ENCODE measurements around the gene ENKUR.

DNA sequence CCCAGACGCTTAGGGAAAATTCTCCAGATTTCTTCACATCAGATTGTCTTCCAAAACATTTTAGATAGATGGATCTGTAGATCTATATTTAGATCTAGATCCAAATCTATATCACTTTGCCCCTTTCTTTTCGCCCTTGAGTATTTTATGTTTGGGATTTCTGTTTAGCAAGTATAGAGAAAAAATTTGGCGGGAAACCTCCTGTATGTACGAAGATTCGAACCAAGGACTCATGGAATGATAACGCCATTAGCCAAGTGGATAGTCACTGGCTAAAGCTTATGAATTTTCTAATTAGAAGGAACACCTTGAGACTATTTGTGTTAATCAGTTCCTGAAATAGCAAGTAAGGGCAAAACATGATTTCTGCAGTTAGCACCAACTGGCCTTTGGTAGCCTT is 1.7 kb upstream of the ENKUR start:
- TF ChIP-seq, protein P1, sequence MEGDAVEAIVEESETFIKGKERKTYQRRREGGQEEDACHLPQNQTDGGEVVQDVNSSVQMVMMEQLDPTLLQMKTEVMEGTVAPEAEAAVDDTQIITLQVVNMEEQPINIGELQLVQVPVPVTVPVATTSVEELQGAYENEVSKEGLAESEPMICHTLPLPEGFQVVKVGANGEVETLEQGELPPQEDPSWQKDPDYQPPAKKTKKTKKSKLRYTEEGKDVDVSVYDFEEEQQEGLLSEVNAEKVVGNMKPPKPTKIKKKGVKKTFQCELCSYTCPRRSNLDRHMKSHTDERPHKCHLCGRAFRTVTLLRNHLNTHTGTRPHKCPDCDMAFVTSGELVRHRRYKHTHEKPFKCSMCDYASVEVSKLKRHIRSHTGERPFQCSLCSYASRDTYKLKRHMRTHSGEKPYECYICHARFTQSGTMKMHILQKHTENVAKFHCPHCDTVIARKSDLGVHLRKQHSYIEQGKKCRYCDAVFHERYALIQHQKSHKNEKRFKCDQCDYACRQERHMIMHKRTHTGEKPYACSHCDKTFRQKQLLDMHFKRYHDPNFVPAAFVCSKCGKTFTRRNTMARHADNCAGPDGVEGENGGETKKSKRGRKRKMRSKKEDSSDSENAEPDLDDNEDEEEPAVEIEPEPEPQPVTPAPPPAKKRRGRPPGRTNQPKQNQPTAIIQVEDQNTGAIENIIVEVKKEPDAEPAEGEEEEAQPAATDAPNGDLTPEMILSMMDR (IDR thresholded peaks at IDR 0.05; ENCODE audit: poor library complexity) = no peak
- no peak for TF ChIP-seq EZH2 (IDR thresholded peaks at IDR 0.05; ENCODE audit: borderline replicate concordance)

Measured in hepatocyte (in vitro differentiated cells).